Suprapubic skin (tissue), 4 donors: ENCODE results near the gene ANKRD35. TPM values are rescaled to one million over a fixed set of nuclear protein-coding genes. Genes with fewer than 3 reads are reported as not detected.
A peak's percentile ranks its signal among the peaks of the same experiment; 100 is the strongest.

Experiments used
- DNase-seq, 2 donors: peaks; one replicate each; pipeline ENCODE4 v3.0.0-alpha.2; 2019; ENCODE audit warnings: low spot score in 2 of 2
- H3K27ac ChIP-seq: fragments of 200-600 bp; sonication (generic); one replicate; pipeline ENCODE4 v1.5.1; 2019
- H3K27me3 ChIP-seq: fragments of 200-600 bp; sonication (generic); one replicate; pipeline ENCODE4 v1.5.1; 2019
- H3K36me3 ChIP-seq: fragments of 200-600 bp; sonication (generic); one replicate; pipeline ENCODE4 v1.5.1; 2019
- H3K4me1 ChIP-seq: fragments of 200-600 bp; sonication (generic); one replicate; pipeline ENCODE4 v1.5.1; 2019
- H3K4me3 ChIP-seq: fragments of 200-600 bp; sonication (generic); one replicate; pipeline ENCODE4 v1.5.1; 2019; ENCODE audit warnings: mild to moderate bottlenecking
- H3K9me3 ChIP-seq: fragments of 200-600 bp; sonication (generic); one replicate; pipeline ENCODE4 v1.5.1; 2019
- EP300 ChIP-seq: sonication (generic); formaldehyde crosslinking; IDR thresholded peaks from one replicate; pipeline ENCODE4 v1.6.1; 2017; ENCODE audit warnings: antibody characterized with exemption
- POLR2A ChIP-seq, 2 donors: fragments of 450-650 bp; IDR thresholded peaks; one replicate each; pipeline ENCODE4 v1.6.1; 2017; ENCODE audit warnings: antibody characterized with exemption in 2 of 2, mild to moderate bottlenecking in 2 of 2, moderate library complexity in 2 of 2
- POLR2AphosphoS5 ChIP-seq, 3 donors: sonication (generic); formaldehyde crosslinking; IDR thresholded peaks; one replicate each; pipeline ENCODE4 v1.6.1; 2017; ENCODE audit warnings: antibody characterized with exemption in 3 of 3
- WGBS: methylation state at CpG from one replicate; pipeline ENCODE4 v1.1.5; 2018; 5-methylcytosine and 5-hydroxymethylcytosine counted together
- total RNA-seq, 4 donors: library from RNA; depleted of rRNA; stranded (reverse); fragments of >200 nt; gene quantifications; one replicate each; pipeline ENCODE4 v1.1.0, GENCODE V29; 2016
- TF ChIP-seq, protein P1 (sequence below), 2 donors: fragments of 200-600 bp in 1 of 2; fragments of 450-650 bp in 1 of 2; sonication (generic) in 1 of 2; IDR thresholded peaks; one replicate each; pipeline ENCODE4 v1.5.1; 2016 to 2019; ENCODE audit warnings: antibody characterized with exemption in 2 of 2, mild to moderate bottlenecking in 1 of 2, moderate library complexity in 1 of 2

Gene ANKRD35
- total RNA-seq, 4 donors from 2014 or later: 32.9 to 62.7 (median 37.1) TPM

GRCh38 chr1:145892486-145893087 lies 6.9 kb upstream of the ANKRD35 start:
- H3K27me3 ChIP-seq: no peaks in the 10 kb centered on the region
- H3K9me3 ChIP-seq: no peaks in the 10 kb centered on the region
- 44% methylated on average over 3 of the region's 3 CpGs for WGBS
- DNase-seq: no peak
- H3K27ac ChIP-seq: peak overlapping the region; percentile 92
- peaks cover 36% of the 10 kb centered on the region for H3K4me1 ChIP-seq
- H3K36me3 ChIP-seq: no peaks in the 10 kb centered on the region
- TF ChIP-seq EP300 (no peak), POLR2AphosphoS5 (IDR thresholded peaks at IDR 0.05) (no peak)
- H3K4me3 ChIP-seq: peak overlapping the region; percentile 28

DNA sequence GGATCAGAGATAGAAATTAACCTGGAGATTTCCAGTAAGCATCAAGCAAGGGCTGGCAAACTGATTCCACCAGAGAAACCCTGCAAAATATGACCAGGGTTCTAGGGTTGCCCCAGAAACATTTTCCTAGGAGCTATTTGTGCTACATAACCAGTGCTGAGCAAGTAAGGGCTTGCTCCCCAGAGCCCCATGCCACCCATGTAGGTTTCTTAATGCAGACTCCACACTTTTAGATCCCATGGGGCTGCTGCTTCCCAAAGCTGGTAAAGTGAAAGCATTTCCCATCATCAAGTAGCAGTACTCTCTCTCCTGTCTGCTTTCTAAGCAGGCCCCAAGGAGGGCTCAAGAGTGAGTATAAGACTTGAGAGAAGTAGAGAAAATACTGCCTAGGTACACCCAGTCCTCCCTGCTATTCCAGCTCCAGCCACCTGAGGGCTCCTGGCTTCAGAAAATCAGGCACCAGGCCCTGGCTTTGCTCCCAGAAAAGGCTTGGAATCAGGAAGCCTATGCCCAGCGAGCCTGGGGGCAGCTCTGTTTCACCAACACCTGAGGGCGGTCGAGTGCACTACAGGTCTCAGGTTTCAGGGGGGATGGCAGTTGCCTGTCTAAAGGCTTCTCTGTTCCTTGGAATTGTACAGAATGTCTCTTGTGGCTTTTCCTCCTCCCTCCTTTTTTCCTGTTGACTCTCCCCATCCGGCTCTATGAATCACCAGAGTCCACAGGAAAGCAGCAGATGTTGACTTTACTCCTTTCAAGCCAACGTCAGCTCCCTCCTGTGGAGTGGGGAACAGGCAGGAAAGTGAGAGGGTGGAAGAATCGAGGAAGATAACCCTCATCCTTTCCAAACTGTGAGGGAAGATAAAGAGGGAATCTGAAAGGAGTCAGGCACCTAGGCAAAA lies 6.2 kb upstream of the ANKRD35 start:
- WGBS: 3% methylated on average over 6 of the region's 6 CpGs
- TF ChIP-seq POLR2A (IDR thresholded peaks at IDR 0.05) (no peak), POLR2AphosphoS5 (IDR thresholded peaks at IDR 0.05) (peak in 1 of 3 donors; percentile 71)
- TF ChIP-seq, protein P1, sequence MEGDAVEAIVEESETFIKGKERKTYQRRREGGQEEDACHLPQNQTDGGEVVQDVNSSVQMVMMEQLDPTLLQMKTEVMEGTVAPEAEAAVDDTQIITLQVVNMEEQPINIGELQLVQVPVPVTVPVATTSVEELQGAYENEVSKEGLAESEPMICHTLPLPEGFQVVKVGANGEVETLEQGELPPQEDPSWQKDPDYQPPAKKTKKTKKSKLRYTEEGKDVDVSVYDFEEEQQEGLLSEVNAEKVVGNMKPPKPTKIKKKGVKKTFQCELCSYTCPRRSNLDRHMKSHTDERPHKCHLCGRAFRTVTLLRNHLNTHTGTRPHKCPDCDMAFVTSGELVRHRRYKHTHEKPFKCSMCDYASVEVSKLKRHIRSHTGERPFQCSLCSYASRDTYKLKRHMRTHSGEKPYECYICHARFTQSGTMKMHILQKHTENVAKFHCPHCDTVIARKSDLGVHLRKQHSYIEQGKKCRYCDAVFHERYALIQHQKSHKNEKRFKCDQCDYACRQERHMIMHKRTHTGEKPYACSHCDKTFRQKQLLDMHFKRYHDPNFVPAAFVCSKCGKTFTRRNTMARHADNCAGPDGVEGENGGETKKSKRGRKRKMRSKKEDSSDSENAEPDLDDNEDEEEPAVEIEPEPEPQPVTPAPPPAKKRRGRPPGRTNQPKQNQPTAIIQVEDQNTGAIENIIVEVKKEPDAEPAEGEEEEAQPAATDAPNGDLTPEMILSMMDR (IDR thresholded peaks at IDR 0.05): peak; percentile 85 to 93

GRCh38 chr1:145891143-145891542 lies 5.5 kb upstream of the ANKRD35 start:
- Histone ChIP-seq H3K27me3 (no peaks in the 10 kb centered on the region), H3K4me1 (peaks cover 40% of the 10 kb centered on the region), H3K36me3 (no peaks in the 10 kb centered on the region), H3K9me3 (no peaks in the 10 kb centered on the region), H3K4me3 (peak overlapping the region; percentile 28), H3K27ac (peak overlapping the region; percentile 92)
- TF ChIP-seq POLR2A (IDR thresholded peaks at IDR 0.05): no peak
- TF ChIP-seq EP300: no peak
- TF ChIP-seq POLR2AphosphoS5 (IDR thresholded peaks at IDR 0.05): no peak
- TF ChIP-seq, protein P1 (IDR thresholded peaks at IDR 0.05): no peak
- 25% methylated on average over 1 of the region's 1 CpG for WGBS
- DNase-seq: no peak

More for the DNA sequence above, 6.2 kb upstream of the ANKRD35 start:
- no peaks in the 10 kb centered on the region for H3K36me3 ChIP-seq
- peak; percentile 95 to 96 for DNase-seq
- H3K4me3 ChIP-seq: peak overlapping the region; percentile 28
- H3K27me3 ChIP-seq: no peaks in the 10 kb centered on the region
- peak overlapping the region; percentile 92 for H3K27ac ChIP-seq
- H3K9me3 ChIP-seq: no peaks in the 10 kb centered on the region
- H3K4me1 ChIP-seq: peaks cover 36% of the 10 kb centered on the region

- peaks cover 52% of the 10 kb centered on the region for H3K4me1 ChIP-seq
- H3K4me3 ChIP-seq: no peak overlapping the region
- WGBS: 94% methylated on average over 3 of the region's 3 CpGs
- no peaks in the 10 kb centered on the region for H3K9me3 ChIP-seq
- TF ChIP-seq EP300 (no peak), POLR2A (IDR thresholded peaks at IDR 0.05) (no peak)
- no peaks in the 10 kb centered on the region for H3K27me3 ChIP-seq
- DNase-seq: no peak
- H3K36me3 ChIP-seq: no peaks in the 10 kb centered on the region
- H3K27ac ChIP-seq: peak overlapping the region; percentile 92
Observed at GRCh38 chr1:145889722-145890121, 4.1 kb upstream of the ANKRD35 start.

GRCh38 chr1:145887631-145888030 lies 2.0 kb upstream of the ANKRD35 start:
- H3K4me1 ChIP-seq: peaks cover 52% of the 10 kb centered on the region
- no peak overlapping the region for H3K4me3 ChIP-seq
- no peaks in the 10 kb centered on the region for H3K36me3 ChIP-seq
- H3K27me3 ChIP-seq: no peaks in the 10 kb centered on the region
- no peak overlapping the region for H3K27ac ChIP-seq
- DNase-seq: no peak
- 81% methylated on average over 5 of the region's 5 CpGs for WGBS
- no peaks in the 10 kb centered on the region for H3K9me3 ChIP-seq
- no peak for TF ChIP-seq EP300
- no peak for TF ChIP-seq POLR2AphosphoS5 (IDR thresholded peaks at IDR 0.05)
- TF ChIP-seq, protein P1 (IDR thresholded peaks at IDR 0.05): no peak
- TF ChIP-seq POLR2A (IDR thresholded peaks at IDR 0.05): no peak

- TF ChIP-seq EP300 (no peak), POLR2A (IDR thresholded peaks at IDR 0.05) (no peak), POLR2AphosphoS5 (IDR thresholded peaks at IDR 0.05) (no peak)
- TF ChIP-seq, protein P1 (IDR thresholded peaks at IDR 0.05): no peak
- H3K9me3 ChIP-seq: no peaks in the 10 kb centered on the region
- no peak for DNase-seq
- no peak overlapping the region for H3K27ac ChIP-seq
- no peaks in the 10 kb centered on the region for H3K27me3 ChIP-seq
- H3K36me3 ChIP-seq: no peaks in the 10 kb centered on the region
- peaks cover 44% of the 10 kb centered on the region for H3K4me1 ChIP-seq
- WGBS: 79% methylated on average over 8 of the region's 8 CpGs
- H3K4me3 ChIP-seq: no peak overlapping the region
Observed at GRCh38 chr1:145886816-145887215, 1.1 kb upstream of the ANKRD35 start.
